Subcutaneous adipose tissue (tissue), 4 donors: ENCODE data around the gene KAT2A. TPM values are rescaled to one million over a fixed set of nuclear protein-coding genes. Genes with fewer than 3 reads are reported as not detected.

Experiments
- total RNA-seq, 4 donors: library from RNA; depleted of rRNA; stranded (reverse); fragments of >200 nt; gene quantifications; one replicate each; pipeline ENCODE4 v1.1.0, GENCODE V29; 2016
- TF ChIP-seq, protein P1 (sequence below): fragments of 450-650 bp; IDR thresholded peaks from one replicate; pipeline ENCODE4 v1.5.1; 2016; ENCODE audit warnings: low read depth, mild to moderate bottlenecking, control low read depth, antibody characterized with exemption, moderate library complexity

The KAT2A gene
- total RNA-seq, 4 donors from 2014 or later = 27.2 to 49.9 (median 32.8) TPM

- TF ChIP-seq, protein P1, sequence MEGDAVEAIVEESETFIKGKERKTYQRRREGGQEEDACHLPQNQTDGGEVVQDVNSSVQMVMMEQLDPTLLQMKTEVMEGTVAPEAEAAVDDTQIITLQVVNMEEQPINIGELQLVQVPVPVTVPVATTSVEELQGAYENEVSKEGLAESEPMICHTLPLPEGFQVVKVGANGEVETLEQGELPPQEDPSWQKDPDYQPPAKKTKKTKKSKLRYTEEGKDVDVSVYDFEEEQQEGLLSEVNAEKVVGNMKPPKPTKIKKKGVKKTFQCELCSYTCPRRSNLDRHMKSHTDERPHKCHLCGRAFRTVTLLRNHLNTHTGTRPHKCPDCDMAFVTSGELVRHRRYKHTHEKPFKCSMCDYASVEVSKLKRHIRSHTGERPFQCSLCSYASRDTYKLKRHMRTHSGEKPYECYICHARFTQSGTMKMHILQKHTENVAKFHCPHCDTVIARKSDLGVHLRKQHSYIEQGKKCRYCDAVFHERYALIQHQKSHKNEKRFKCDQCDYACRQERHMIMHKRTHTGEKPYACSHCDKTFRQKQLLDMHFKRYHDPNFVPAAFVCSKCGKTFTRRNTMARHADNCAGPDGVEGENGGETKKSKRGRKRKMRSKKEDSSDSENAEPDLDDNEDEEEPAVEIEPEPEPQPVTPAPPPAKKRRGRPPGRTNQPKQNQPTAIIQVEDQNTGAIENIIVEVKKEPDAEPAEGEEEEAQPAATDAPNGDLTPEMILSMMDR = no peak
These were observed 52.2 kb downstream of the KAT2A start for GRCh38 chr17:42068979-42069378.

GRCh38 chr17:42067371-42068091 is 53.6 kb downstream of the KAT2A start:
- TF ChIP-seq, protein P1 = no peak

DNA sequence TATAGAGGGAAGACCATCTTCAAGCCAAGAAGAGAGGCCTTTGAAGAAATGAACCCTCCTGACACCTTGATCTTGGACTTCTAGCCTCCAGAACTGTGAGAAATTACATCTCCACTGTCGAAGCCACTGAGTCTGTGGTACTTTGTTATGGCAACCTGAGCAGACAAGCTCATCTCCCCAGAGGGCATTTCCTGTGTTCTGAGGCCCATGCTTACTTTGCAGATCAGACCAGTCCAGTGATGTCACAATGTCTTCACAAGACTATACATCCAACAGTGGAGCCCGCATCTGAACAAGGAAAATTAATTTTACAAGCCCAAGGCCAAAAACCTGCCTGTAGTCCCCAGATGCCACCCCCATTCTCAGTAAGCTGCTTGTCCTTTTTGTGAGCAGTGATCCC is 56.0 kb downstream of the KAT2A start:
- TF ChIP-seq, protein P1 = no peak

Other genes starting within 250 kb of the KAT2A start
- 10 to 100 TPM; 50.9 to 75.9 (median 64.1) TPM for gene ACLY, start 202.4 kb downstream of the KAT2A start, total RNA-seq
- under 1 TPM; 0.33 to 0.88 (median 0.44) TPM for gene ODAD4, start 190.8 kb downstream of the KAT2A start, total RNA-seq
- 10 to 100 TPM; 25.4 to 96.1 (median 55.2) TPM for gene CNP, start 154.6 kb downstream of the KAT2A start, total RNA-seq
- 10 to 100 TPM; 70.1 to 79.6 (median 76.4) TPM for gene DNAJC7, start 103.9 kb downstream of the KAT2A start, total RNA-seq
- gene NKIRAS2, start 101.3 kb downstream of the KAT2A start, total RNA-seq = 10 to 100 TPM; 21.2 to 37.1 (median 29.0) TPM
- 1 to 10 TPM in 1 of 4 donors, under 1 TPM in 2, not detected in 1; 0.17 to 1.7 (median 0.44) TPM for gene C17orf113, start 70.8 kb downstream of the KAT2A start, total RNA-seq
- under 1 TPM in 2 of 4 donors, not detected in 2; 0.22 to 0.49 TPM for gene ZNF385C, start 22.9 kb downstream of the KAT2A start, total RNA-seq
- gene DHX58, start 8.7 kb downstream of the KAT2A start, total RNA-seq = 10 to 100 TPM in 3 of 4 donors, 1 to 10 TPM in 1; 4.7 to 17.1 (median 13.5) TPM
- not detected for gene HSPB9, start 1.4 kb upstream of the KAT2A start, total RNA-seq
- gene RAB5C, start 33.6 kb upstream of the KAT2A start, total RNA-seq = 100 to 1,000 TPM in 3 of 4 donors, 10 to 100 TPM in 1; 89.7 to 167 (median 115) TPM
- under 1 TPM in 3 of 4 donors, not detected in 1; 0.16 to 0.34 (median 0.19) TPM for gene KCNH4, start 59.8 kb upstream of the KAT2A start, total RNA-seq
- gene HCRT, start 64.1 kb upstream of the KAT2A start, total RNA-seq = not detected
- 10 to 100 TPM; 18.8 to 47.5 (median 45.3) TPM for gene GHDC, start 73.1 kb upstream of the KAT2A start, total RNA-seq
- gene STAT5B, start 155.0 kb upstream of the KAT2A start, total RNA-seq = 100 to 1,000 TPM in 2 of 4 donors, 10 to 100 TPM in 2; 87.6 to 200 (median 113) TPM
- gene STAT5A, start 167.1 kb upstream of the KAT2A start, total RNA-seq = 100 to 1,000 TPM; 158 to 721 (median 285) TPM